Kidney tubule cell (primary cell): ENCODE results near the gene COL4A2.
"Not testable (repeated sequence)": the region's sequence is repeated elsewhere in the genome, so short reads cannot be mapped to it uniquely, and the experiment has no call there.

Experiments used
- DNase-seq: peaks from one replicate; pipeline ENCODE4 v3.0.0-alpha.2; 2018; ENCODE audit warnings: low spot score

The COL4A2 gene

GRCh38 chr13:110307767-110308655 lies 927 bp downstream of the COL4A2 start:
- peak; percentile 67 for DNase-seq

GRCh38 chr13:110308656-110309359 lies 1.7 kb downstream of the COL4A2 start:
- peak; percentile 47 for DNase-seq

- no peak for DNase-seq
Measured at GRCh38 chr13:110309661-110310524, 2.8 kb downstream of the COL4A2 start.

- DNase-seq, result no peak
Measured at GRCh38 chr13:110310541-110311442, 3.7 kb downstream of the COL4A2 start.

GRCh38 chr13:110311443-110312338 lies 4.6 kb downstream of the COL4A2 start:
- DNase-seq, result no peak

GRCh38 chr13:110312339-110313031 lies 5.4 kb downstream of the COL4A2 start:
- peak; percentile 93 for DNase-seq

GRCh38 chr13:110313261-110313660 lies 6.2 kb downstream of the COL4A2 start:
- not testable (repeated sequence) for DNase-seq

GRCh38 chr13:110313733-110314132 lies 6.6 kb downstream of the COL4A2 start:
- not testable (repeated sequence) for DNase-seq

GRCh38 chr13:110314516-110315245 lies 7.6 kb downstream of the COL4A2 start:
- DNase-seq, result no peak

GRCh38 chr13:110316196-110316595 lies 9.1 kb downstream of the COL4A2 start:
- no peak for DNase-seq

- DNase-seq, result no peak
Measured at GRCh38 chr13:110317093-110317492, 10.0 kb downstream of the COL4A2 start.

GRCh38 chr13:110317496-110318195 lies 10.6 kb downstream of the COL4A2 start:
- DNase-seq, result no peak

- DNase-seq, result no peak
Measured at GRCh38 chr13:110318920-110319319, 11.8 kb downstream of the COL4A2 start.

GRCh38 chr13:110319397-110319773 lies 12.3 kb downstream of the COL4A2 start:
- DNase-seq, result no peak

- peak; percentile 98 for DNase-seq
Measured at GRCh38 chr13:110319774-110320509, 12.9 kb downstream of the COL4A2 start.

- no peak for DNase-seq
Measured at GRCh38 chr13:110320645-110321044, 13.6 kb downstream of the COL4A2 start.

- DNase-seq, result not testable (repeated sequence)
Measured at GRCh38 chr13:110321573-110321972, 14.5 kb downstream of the COL4A2 start.
